Measurements from ENCODE around the gene MRFAP1L1.

The MRFAP1L1 gene

DNA sequence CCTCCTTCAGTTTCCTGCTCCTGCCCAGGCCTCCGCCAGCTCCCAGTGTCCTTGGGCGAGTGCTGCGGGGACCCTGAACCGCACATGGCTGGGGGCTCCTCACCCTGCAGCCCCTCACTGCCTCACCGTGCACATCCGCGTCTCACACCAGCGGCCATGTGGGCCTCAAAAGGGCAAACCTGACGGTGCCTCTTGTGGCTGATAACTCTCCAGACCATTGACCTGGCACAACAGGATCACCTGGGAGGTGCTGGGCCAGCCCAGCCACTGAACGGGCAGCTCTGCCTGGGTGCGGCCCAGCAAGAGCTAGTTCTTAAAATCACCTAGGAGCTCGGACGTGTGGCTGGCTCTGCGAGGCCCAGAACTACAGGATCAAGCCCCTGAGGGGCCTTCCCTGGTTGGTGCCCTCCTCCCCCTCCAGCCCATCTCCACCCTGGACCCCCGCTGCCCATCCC lies 20.1 kb downstream of the MRFAP1L1 start:
- DNase-seq (ENCODE audit: low read depth), result no peak
- TF ChIP-seq, protein P1, sequence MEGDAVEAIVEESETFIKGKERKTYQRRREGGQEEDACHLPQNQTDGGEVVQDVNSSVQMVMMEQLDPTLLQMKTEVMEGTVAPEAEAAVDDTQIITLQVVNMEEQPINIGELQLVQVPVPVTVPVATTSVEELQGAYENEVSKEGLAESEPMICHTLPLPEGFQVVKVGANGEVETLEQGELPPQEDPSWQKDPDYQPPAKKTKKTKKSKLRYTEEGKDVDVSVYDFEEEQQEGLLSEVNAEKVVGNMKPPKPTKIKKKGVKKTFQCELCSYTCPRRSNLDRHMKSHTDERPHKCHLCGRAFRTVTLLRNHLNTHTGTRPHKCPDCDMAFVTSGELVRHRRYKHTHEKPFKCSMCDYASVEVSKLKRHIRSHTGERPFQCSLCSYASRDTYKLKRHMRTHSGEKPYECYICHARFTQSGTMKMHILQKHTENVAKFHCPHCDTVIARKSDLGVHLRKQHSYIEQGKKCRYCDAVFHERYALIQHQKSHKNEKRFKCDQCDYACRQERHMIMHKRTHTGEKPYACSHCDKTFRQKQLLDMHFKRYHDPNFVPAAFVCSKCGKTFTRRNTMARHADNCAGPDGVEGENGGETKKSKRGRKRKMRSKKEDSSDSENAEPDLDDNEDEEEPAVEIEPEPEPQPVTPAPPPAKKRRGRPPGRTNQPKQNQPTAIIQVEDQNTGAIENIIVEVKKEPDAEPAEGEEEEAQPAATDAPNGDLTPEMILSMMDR (conservative IDR thresholded peaks at IDR 0.05; ENCODE audit: control insufficient read depth, insufficient read depth, low read depth, low read length), result no peak
- no peak overlapping the region for H3K4me3 ChIP-seq (ENCODE audit: control insufficient read depth, low read depth, low read length)

- DNase-seq (ENCODE audit: low read depth), result peak; percentile 89
- H3K4me3 ChIP-seq (ENCODE audit: control insufficient read depth, low read depth, low read length), result no peak overlapping the region
- TF ChIP-seq, protein P1 (conservative IDR thresholded peaks at IDR 0.05; ENCODE audit: control insufficient read depth, insufficient read depth, low read depth, low read length), result no peak
These were observed 20.7 kb downstream of the MRFAP1L1 start for GRCh38 chr4:6688879-6689505.

DNA sequence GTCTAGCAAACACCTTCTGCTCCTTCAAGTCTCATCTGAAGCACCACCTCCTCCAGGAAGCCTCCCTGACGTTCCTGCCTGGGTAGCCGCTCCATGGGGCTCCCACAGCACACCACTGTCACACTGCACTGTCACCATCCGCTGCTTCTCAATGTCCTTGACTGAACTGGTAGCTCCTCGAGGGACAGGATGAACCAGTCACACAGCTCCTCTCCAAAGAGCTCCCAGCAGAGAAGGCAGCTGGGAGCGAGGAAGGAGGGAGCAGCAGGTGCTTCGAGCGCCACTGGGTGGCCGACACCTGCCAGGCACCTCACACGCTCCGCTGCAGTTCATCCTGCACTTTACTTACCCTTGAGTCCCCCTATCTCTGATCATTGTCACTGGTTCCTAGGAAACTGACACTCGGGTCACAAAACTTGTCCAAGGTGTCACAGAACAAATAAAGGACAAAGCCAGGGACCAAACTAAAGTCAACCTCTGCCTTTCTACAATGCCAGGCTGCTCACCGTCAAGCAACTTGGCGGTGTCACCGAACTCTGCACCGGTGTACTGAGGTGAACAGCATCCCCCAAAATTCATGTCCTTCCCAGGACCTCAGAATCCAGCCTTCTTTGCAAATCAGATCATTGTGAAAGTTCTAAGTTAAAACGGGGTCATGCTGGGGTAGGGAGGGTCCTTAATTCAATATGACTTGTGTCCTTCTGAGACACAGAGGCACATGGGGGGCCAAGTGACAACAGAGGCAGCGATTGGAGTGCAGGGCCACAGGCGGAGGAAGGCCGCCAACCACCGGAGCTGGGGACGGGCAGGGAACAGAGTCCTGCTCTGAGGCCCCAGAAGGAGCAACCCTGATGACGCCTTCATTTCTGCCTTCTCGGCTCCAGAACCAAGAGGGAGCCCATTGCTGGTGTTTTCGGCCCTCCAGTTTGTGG lies 21.5 kb downstream of the MRFAP1L1 start:
- no peak overlapping the region for H3K4me3 ChIP-seq (ENCODE audit: control insufficient read depth, low read depth, low read length)
- DNase-seq (ENCODE audit: low read depth), result no peak
- TF ChIP-seq, protein P1 (conservative IDR thresholded peaks at IDR 0.05; ENCODE audit: control insufficient read depth, insufficient read depth, low read depth, low read length), result no peak

- TF ChIP-seq, protein P1 (conservative IDR thresholded peaks at IDR 0.05; ENCODE audit: control insufficient read depth, insufficient read depth, low read depth, low read length), result no peak
- no peak overlapping the region for H3K4me3 ChIP-seq (ENCODE audit: control insufficient read depth, low read depth, low read length)
- DNase-seq (ENCODE audit: low read depth), result no peak
These were observed 23.4 kb downstream of the MRFAP1L1 start for GRCh38 chr4:6686104-6686787.

DNA sequence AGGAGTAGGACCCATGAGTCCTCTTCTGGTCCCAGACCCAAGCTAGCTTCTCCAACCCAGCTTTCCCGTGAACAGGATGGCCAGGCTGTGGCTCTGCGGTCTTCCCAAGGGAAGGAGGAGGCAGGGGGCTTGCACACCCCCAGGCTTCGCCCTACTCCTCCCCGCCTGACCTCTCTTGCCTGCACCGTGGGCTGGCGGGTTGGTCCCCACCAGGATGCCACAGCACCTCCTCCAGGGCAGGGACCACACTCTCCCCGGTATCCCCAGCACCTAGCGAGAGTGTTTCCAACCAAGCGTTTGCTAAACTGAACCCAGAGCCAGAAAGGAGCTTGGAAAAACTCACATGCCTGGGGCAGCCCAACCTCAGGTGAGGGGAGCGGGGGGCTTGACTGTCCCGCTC lies 25.0 kb downstream of the MRFAP1L1 start:
- no peak for DNase-seq (ENCODE audit: low read depth)
- TF ChIP-seq, protein P1 (conservative IDR thresholded peaks at IDR 0.05; ENCODE audit: control insufficient read depth, insufficient read depth, low read depth, low read length), result no peak
- H3K4me3 ChIP-seq (ENCODE audit: control insufficient read depth, low read depth, low read length), result no peak overlapping the region

DNA sequence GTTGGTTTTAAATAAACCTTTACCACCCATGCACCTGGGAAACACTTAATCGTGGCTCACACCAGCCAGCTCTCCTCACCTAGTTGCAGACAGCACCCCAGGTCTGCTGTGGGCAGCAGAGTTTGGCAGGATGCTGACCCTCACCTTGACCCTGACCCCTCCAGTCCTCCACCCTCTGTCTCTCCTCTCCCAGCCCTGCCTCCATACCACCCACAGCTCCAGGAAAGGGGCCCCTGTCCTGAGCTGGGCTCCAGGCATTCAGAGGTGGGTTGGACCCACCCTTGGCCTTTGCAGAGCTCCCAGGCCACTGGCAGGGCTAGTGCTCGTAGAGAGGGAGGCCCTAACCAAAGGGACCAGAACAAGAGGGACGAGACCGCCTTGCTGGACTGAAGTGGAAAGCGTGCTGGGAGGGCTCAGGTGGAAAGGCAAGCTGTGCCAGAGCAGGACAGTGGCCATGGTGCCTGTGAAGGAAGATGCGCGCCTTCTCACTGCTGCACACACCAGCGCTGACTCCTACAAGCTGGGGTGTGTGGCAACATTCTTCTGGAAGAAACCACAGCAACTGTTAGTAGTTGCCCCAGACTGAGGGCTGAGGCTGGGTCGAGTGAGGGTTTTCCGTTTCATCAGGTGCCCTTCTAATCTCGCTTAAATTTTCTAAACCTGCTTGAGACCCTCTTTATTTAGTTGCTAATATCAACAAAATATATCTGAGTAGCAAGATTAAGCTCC lies 26.6 kb downstream of the MRFAP1L1 start:
- TF ChIP-seq, protein P1 (conservative IDR thresholded peaks at IDR 0.05; ENCODE audit: control insufficient read depth, insufficient read depth, low read depth, low read length), result no peak
- DNase-seq (ENCODE audit: low read depth), result no peak
- no peak overlapping the region for H3K4me3 ChIP-seq (ENCODE audit: control insufficient read depth, low read depth, low read length)

Measured in fibroblast of mammary gland (primary cell).